KMS-11 (cell line): ENCODE measurements around the gene JKAMP.
A peak's percentile ranks its signal among the peaks of the same experiment; 100 is the strongest.

Experiments used
- H2AFZ ChIP-seq: fragments of 200-600 bp; sonication (generic); 2 replicates; pipeline ENCODE4 v1.6.1; 2016; ENCODE audit warnings: antibody characterized with exemption, mixed run types, low read depth
- H3K27ac ChIP-seq: fragments of 200-600 bp; sonication (generic); 2 replicates; pipeline ENCODE4 v1.6.1; 2016; ENCODE audit warnings: mild to moderate bottlenecking, mixed run types
- H3K27me3 ChIP-seq: fragments of 200-600 bp; sonication (generic); 2 replicates; pipeline ENCODE4 v1.6.1; 2017; ENCODE audit warnings: mild to moderate bottlenecking, low read depth, mixed run types, moderate library complexity; ENCODE audit not compliant: insufficient read depth
- H3K36me3 ChIP-seq: fragments of 200-600 bp; sonication (generic); 2 replicates; pipeline ENCODE4 v1.6.1; 2017; ENCODE audit warnings: mild to moderate bottlenecking, mixed run types; ENCODE audit not compliant: insufficient read depth
- H3K4me1 ChIP-seq: fragments of 200-600 bp; sonication (generic); 2 replicates; pipeline ENCODE4 v1.6.1; 2016; ENCODE audit warnings: mild to moderate bottlenecking, low read depth, mixed run types; ENCODE audit not compliant: poor library complexity, severe bottlenecking
- H3K4me2 ChIP-seq: fragments of 200-600 bp; sonication (generic); 2 replicates; pipeline ENCODE4 v1.7.0; 2016; ENCODE audit warnings: mild to moderate bottlenecking, mixed run types
- H3K4me3 ChIP-seq: fragments of 200-600 bp; sonication (generic); IDR thresholded peaks from 2 replicates; pipeline ENCODE4 v1.6.1; 2017; ENCODE audit warnings: low read depth, low read length, mixed read lengths; ENCODE audit not compliant: insufficient read depth
- H3K79me2 ChIP-seq: fragments of 200-600 bp; sonication (generic); 2 replicates; pipeline ENCODE4 v1.6.1; 2016; ENCODE audit warnings: low read depth, mixed run types; ENCODE audit not compliant: insufficient read depth
- H3K9ac ChIP-seq: fragments of 200-600 bp; sonication (generic); 2 replicates; pipeline ENCODE4 v1.6.1; 2016; ENCODE audit warnings: mild to moderate bottlenecking, mixed run types
- H4K20me1 ChIP-seq: fragments of 200-600 bp; sonication (generic); 2 replicates; pipeline ENCODE4 v1.6.1; 2016; ENCODE audit warnings: mild to moderate bottlenecking, mixed run types; ENCODE audit not compliant: insufficient read depth
- CTCF ChIP-seq: fragments of 200-600 bp; sonication (generic); conservative IDR thresholded peaks from 2 replicates; pipeline ENCODE4 v1.6.1; 2017; ENCODE audit warnings: low read depth, mild to moderate bottlenecking, antibody characterized with exemption, low read length, moderate library complexity, mixed read lengths

JKAMP gene

DNA sequence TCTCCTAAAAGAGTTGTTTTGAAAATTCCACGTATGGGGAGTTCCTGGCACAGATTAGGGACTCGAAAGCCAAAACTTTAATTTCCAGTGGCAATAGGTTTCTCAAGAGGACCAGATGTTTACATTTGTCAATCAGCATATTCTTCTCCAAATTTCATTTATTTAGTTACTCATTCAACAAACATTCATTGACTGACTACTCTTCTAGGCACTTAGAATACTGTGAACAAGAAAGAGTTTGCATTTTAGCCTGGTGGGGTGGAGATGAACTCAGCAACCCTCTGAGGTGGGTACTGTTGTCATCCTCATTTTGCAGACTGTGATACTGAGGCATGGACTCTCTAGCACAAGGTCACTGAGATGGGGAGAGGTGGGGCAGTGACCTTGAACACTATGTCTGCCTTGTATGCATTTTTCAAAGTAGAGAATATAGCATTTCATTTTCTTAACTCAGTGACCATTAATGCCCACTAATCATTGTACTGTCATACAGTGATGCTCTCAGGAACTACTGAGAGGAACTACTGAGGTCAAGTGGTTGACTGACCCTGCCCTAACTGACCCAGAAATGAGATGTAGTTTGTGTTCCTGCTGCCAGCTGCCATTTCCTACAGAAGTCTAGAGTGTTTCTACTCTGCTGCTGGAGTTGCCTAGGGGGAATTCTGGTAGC lies 2.3 kb upstream of the JKAMP start:
- H2AFZ ChIP-seq: no peak overlapping the region
- no peak overlapping the region for H3K4me3 ChIP-seq
- H3K4me2 ChIP-seq: peak overlapping the region; percentile 80; the same call in 1 of the 2 replicates

GRCh38 chr14:59482541-59483331 lies 1.6 kb upstream of the JKAMP start:
- no peaks in the 10 kb centered on the region for H3K27me3 ChIP-seq
- peak overlapping the region; percentile 80 for H3K4me2 ChIP-seq
- H3K9ac ChIP-seq: peak overlapping the region; percentile 88; the same call in 1 of the 2 replicates
- no peaks in the 10 kb centered on the region for H3K36me3 ChIP-seq
- no peak overlapping the region for H3K4me3 ChIP-seq
- no peak for TF ChIP-seq CTCF
- 0 out of 2 replicates have a peak overlapping the region, but pooled peaks have one; percentile 66 for H2AFZ ChIP-seq
- peaks cover 20% of the 10 kb centered on the region; the same call in 1 of the 2 replicates for H3K79me2 ChIP-seq
- H3K27ac ChIP-seq: no peak overlapping the region
- no peaks in the 10 kb centered on the region for H4K20me1 ChIP-seq
- H3K4me1 ChIP-seq: peaks cover 35% of the 10 kb centered on the region

More for the DNA sequence above, 2.3 kb upstream of the JKAMP start:
- Histone ChIP-seq H3K36me3 (no peaks in the 10 kb centered on the region), H4K20me1 (no peaks in the 10 kb centered on the region), H3K27me3 (no peaks in the 10 kb centered on the region), H3K79me2 (peaks cover 20% of the 10 kb centered on the region; the same call in 1 of the 2 replicates), H3K4me1 (peaks cover 35% of the 10 kb centered on the region), H3K9ac (no peak overlapping the region), H3K27ac (no peak overlapping the region)
- TF ChIP-seq CTCF: no peak

- Histone ChIP-seq H4K20me1 (no peaks in the 10 kb centered on the region), H2AFZ (peak overlapping the region; percentile 66), H3K27ac (peak overlapping the region; percentile 75), H3K4me3 (no peak overlapping the region), H3K27me3 (no peaks in the 10 kb centered on the region), H3K36me3 (no peaks in the 10 kb centered on the region), H3K4me1 (peaks cover 35% of the 10 kb centered on the region), H3K79me2 (peaks cover 20% of the 10 kb centered on the region; the same call in 1 of the 2 replicates), H3K9ac (peak overlapping the region; percentile 88), H3K4me2 (peak overlapping the region; percentile 80)
- no peak for TF ChIP-seq CTCF
Measured at GRCh38 chr14:59483363-59483762, 954 bp upstream of the JKAMP start.

DNA sequence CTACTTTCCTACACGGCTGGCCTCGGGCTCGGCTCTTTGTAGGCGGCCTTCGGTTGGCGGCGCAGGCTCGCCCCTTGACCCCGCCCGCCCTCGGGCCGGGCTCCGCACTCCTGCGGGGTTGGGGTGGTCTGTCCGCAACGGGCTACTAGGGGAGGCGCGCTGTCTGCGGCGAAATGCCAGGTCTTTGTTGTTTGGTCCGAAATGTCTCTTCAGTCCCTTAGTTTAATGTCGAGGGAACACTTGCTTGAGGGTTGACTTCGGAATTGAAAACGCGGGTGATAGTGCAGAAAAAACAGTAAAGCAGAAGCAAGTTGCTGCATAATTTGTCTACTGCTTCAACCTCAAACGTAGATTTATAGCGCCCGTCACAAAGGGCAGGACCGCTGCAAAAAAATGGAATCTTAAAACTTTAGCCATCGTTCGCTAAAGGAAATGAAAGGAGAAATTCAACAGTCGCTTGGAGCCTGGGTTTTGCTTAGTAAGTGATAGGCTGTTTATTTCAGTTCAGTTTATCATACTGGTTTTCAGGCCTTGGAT lies 390 bp downstream of the JKAMP start:
- Histone ChIP-seq H3K4me3 (no peak overlapping the region), H3K27ac (peak overlapping the region; percentile 65), H3K79me2 (peaks cover 20% of the 10 kb centered on the region; the same call in 1 of the 2 replicates), H3K27me3 (no peaks in the 10 kb centered on the region), H2AFZ (peak overlapping the region; percentile 79), H3K4me1 (peaks cover 35% of the 10 kb centered on the region), H3K4me2 (peak overlapping the region; percentile 58), H3K36me3 (no peaks in the 10 kb centered on the region), H3K9ac (peak overlapping the region; percentile 88), H4K20me1 (no peaks in the 10 kb centered on the region)
- TF ChIP-seq CTCF: no peak
